Left lung (tissue), 10 donors: ENCODE data around the gene PAK3. TPM values are rescaled to one million over a fixed set of nuclear protein-coding genes. Genes with fewer than 3 reads are reported as not detected.

Experiments
- ATAC-seq: fragments of 200-7000 bp; cut with Tn5 transposase; one replicate; pipeline ENCODE4 v1.9.1; 2020; ENCODE audit warnings: moderate library complexity
- DNase-seq, 4 donors: peaks; one replicate each; pipeline ENCODE4 v3.0.0-alpha.2; 2013 to 2020
- H3K27ac ChIP-seq, 2 donors: fragments of 200-600 bp; sonication (generic) in 1 of 2; one replicate each; pipeline versions ENCODE4 v1.5.0 to v1.8.0; 2020 to 2021
- H3K27me3 ChIP-seq, 2 donors: fragments of 200-600 bp; sonication (generic) in 1 of 2; one replicate each; pipeline versions ENCODE4 v1.5.0 to v1.8.0; 2020 to 2021
- H3K36me3 ChIP-seq, 2 donors: fragments of 200-600 bp; sonication (generic) in 1 of 2; one replicate each; pipeline versions ENCODE4 v1.5.0 to v1.8.0; 2020 to 2021
- H3K4me1 ChIP-seq, 2 donors: fragments of 200-600 bp; one replicate each; pipeline ENCODE4 v1.8.0; 2021
- H3K4me3 ChIP-seq, 2 donors: fragments of 200-600 bp; sonication (generic) in 1 of 2; one replicate each; pipeline versions ENCODE4 v1.5.0 to v1.8.0; 2020 to 2021; ENCODE audit warnings: mild to moderate bottlenecking in 1 of 2
- H3K9me3 ChIP-seq, 2 donors: fragments of 200-600 bp; sonication (generic) in 1 of 2; one replicate each; pipeline versions ENCODE4 v1.5.0 to v1.8.0; 2020 to 2021
- CTCF ChIP-seq, 2 donors: fragments of 200-600 bp; sonication (generic) in 1 of 2; IDR thresholded peaks; one replicate each; pipeline versions ENCODE4 v1.5.0 to v1.8.0; 2021; ENCODE audit warnings: antibody characterized with exemption in 2 of 2
- intact Hi-C, 2 donors: fragments of 100-400 bp; cut with DNase I; formaldehyde crosslinking; loops; one replicate each; pipeline versions ENCODE4 v1.11.2 to v1.14.2; 2022
- polyA plus RNA-seq, 6 donors: library from polyadenylated mRNA; unstranded; fragments of 120-200 nt; gene quantifications; one replicate each; pipeline ENCODE4 v1.2.1, GENCODE V29; 2013; ENCODE audit not compliant: insufficient read length in 6 of 6
- total RNA-seq, 2 donors: library from RNA; stranded (reverse); fragmentation: NEBNext Ultra II Directional; extraction: Animal tissue kit (Norgen Biotek cat#: 25700); gene quantifications; one replicate each; pipeline ENCODE4 v1.2.1, GENCODE V29; 2021
- donor health status: DM: no; HTN: yes; CAD: no.
- donor health status: DM: no; HTN: no; CAD: no.

PAK3 gene
- total and polyA plus RNA-seq, 8 donors, result 0.42 to 3.1 (median 0.97) TPM

- Histone ChIP-seq H3K27me3 (peaks cover 0 to 11% of the 10 kb centered on the region in 2 donors), H3K4me3 (no peak overlapping the region), H3K27ac (no peak overlapping the region), H3K4me1 (no peaks in the 10 kb centered on the region), H3K36me3 (no peaks in the 10 kb centered on the region), H3K9me3 (no peaks in the 10 kb centered on the region)
- DNase-seq (no peak), ATAC-seq (no peak)
- intact Hi-C loops, result no loop called here
- no peak for TF ChIP-seq CTCF (IDR thresholded peaks at IDR 0.05)
Observed at GRCh38 chrX:111167334-111167733, 71.3 kb downstream of the PAK3 start.

GRCh38 chrX:111168314-111168713, 72.3 kb downstream of the PAK3 start:
- ATAC-seq (no peak), DNase-seq (no peak)
- H3K36me3 ChIP-seq, result no peaks in the 10 kb centered on the region
- H3K27ac ChIP-seq, result no peak overlapping the region
- H3K9me3 ChIP-seq, result no peaks in the 10 kb centered on the region
- H3K27me3 ChIP-seq, result peaks cover 0 to 11% of the 10 kb centered on the region in 2 donors
- H3K4me3 ChIP-seq, result no peak overlapping the region
- intact Hi-C loops, result no loop called here
- H3K4me1 ChIP-seq, result no peaks in the 10 kb centered on the region
- TF ChIP-seq CTCF (IDR thresholded peaks at IDR 0.05), result no peak

DNA sequence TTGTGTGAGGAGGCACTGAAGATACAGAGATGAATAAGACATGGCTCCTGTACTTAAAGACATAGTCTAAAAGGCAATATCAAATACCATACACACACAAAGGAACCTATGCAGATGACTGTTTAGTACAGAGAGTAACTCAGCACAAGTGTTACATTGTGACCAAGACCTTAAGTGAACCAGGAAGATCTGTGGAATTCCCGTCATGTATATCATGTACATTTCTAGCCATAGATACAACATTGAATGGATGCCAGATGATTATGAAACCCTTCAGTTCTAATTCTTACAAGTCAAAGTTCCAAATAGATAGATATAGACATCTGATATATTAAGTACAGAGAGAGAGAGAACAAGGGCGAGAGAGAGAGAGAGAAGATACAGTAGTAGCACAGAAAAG, 73.2 kb downstream of the PAK3 start:
- Histone ChIP-seq H3K36me3 (no peaks in the 10 kb centered on the region), H3K27ac (no peak overlapping the region), H3K27me3 (peaks cover 0 to 11% of the 10 kb centered on the region in 2 donors), H3K9me3 (no peaks in the 10 kb centered on the region), H3K4me1 (no peaks in the 10 kb centered on the region), H3K4me3 (no peak overlapping the region)
- no peak for ATAC-seq
- DNase-seq, result no peak
- intact Hi-C loops, result no loop called here
- no peak for TF ChIP-seq CTCF (IDR thresholded peaks at IDR 0.05)

DNA sequence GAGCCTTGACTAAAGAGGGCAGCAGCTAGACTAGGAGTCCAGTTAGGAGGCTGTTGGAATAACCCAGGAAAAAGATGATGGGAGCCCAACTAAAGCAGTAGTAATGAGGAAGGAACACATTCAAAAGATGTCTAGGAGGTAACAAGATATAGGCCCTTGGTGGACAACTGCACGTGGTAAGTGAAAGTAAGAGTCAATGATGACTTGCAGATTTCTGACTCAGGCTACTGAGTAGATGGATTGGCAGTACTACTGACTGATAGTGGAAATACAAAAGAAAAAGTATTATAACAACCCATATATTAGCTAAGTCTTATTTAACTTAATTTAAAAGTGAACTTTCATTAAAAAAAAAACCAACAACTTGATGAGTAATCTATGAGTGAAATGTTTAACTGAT, 74.0 kb downstream of the PAK3 start:
- intact Hi-C loops, result no loop called here
- no peak for TF ChIP-seq CTCF (IDR thresholded peaks at IDR 0.05)

DNA sequence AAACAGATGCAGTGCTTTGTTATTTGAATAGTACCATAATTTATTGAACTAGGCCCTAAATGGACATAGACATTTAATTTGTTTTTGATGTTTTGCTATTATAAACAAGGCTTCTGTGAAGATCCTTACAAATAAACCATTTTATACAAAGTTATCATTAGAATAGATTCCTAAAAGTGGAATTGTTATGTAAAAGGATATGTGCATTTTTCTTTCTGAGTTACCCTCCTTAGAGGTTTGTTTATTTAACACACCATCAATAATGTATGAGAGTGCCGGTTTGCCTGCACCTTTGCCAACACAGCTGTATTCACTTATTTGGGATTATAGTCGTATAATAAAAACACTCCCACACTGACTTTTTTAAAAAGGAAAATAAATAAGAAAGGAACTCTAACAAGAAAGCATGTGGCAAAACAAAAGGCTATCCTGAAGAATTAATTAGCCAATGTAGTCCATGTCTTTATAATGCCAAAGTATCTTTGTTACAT, 84.8 kb downstream of the PAK3 start:
- no peak overlapping the region for H3K27ac ChIP-seq
- no peak for TF ChIP-seq CTCF (IDR thresholded peaks at IDR 0.05)
- DNase-seq, result no peak
- ATAC-seq, result no peak
- no peaks in the 10 kb centered on the region for H3K9me3 ChIP-seq
- intact Hi-C loops, result no loop called here
- H3K36me3 ChIP-seq, result no peaks in the 10 kb centered on the region
- H3K4me1 ChIP-seq, result no peaks in the 10 kb centered on the region
- peaks cover 0 to 8% of the 10 kb centered on the region in 2 donors for H3K27me3 ChIP-seq
- H3K4me3 ChIP-seq, result no peak overlapping the region

More for the DNA sequence above, 74.0 kb downstream of the PAK3 start:
- no peak for ATAC-seq
- Histone ChIP-seq H3K4me1 (no peaks in the 10 kb centered on the region), H3K4me3 (no peak overlapping the region), H3K36me3 (no peaks in the 10 kb centered on the region), H3K27me3 (peaks cover 0 to 11% of the 10 kb centered on the region in 2 donors), H3K9me3 (no peaks in the 10 kb centered on the region), H3K27ac (no peak overlapping the region)
- DNase-seq, result no peak
